ENCODE data around the gene PTGER3.

- TF ChIP-seq CTCF (IDR thresholded peaks at IDR 0.05), result no peak
- no peak for TF ChIP-seq ZFX (IDR thresholded peaks at IDR 0.05; ENCODE audit: borderline replicate concordance)
Measured at GRCh38 chr1:70941563-70941962, 106.1 kb downstream of the PTGER3 start.
